Loucy (cell line): ENCODE measurements around the gene OIT3.

ENCODE experiments used
- H2AFZ ChIP-seq: fragments of 200-600 bp; sonication (generic); 2 replicates; pipeline ENCODE4 v1.6.0; 2016; ENCODE audit warnings: antibody characterized with exemption, mild to moderate bottlenecking, low read length, moderate library complexity
- H3F3A ChIP-seq: fragments of 200-600 bp; 2 replicates; pipeline ENCODE4 v1.6.0; 2016; ENCODE audit warnings: antibody characterized with exemption, low read depth, mild to moderate bottlenecking
- H3K27me3 ChIP-seq: fragments of 200-600 bp; sonication (generic); 2 replicates; pipeline ENCODE4 v1.6.1; 2014; ENCODE audit warnings: low read length, mild to moderate bottlenecking; ENCODE audit not compliant: insufficient read depth, poor library complexity, severe bottlenecking
- H3K36me3 ChIP-seq: fragments of 200-600 bp; sonication (generic); 2 replicates; pipeline ENCODE4 v1.6.1; 2016; ENCODE audit warnings: low read length; ENCODE audit not compliant: insufficient read depth
- H3K4me1 ChIP-seq: fragments of 200-600 bp; sonication (generic); 2 replicates; pipeline ENCODE4 v1.5.1; 2014; ENCODE audit warnings: low read length, mild to moderate bottlenecking; ENCODE audit not compliant: insufficient read depth, poor library complexity, severe bottlenecking
- H3K4me2 ChIP-seq: fragments of 200-600 bp; sonication (generic); 2 replicates; pipeline ENCODE4 v1.6.0; 2014; ENCODE audit warnings: antibody characterized with exemption, low read length, low read depth, mild to moderate bottlenecking; ENCODE audit not compliant: poor library complexity, severe bottlenecking
- H3K4me3 ChIP-seq: fragments of 200-600 bp; sonication (generic); 2 replicates; pipeline ENCODE4 v1.5.1; 2014; ENCODE audit warnings: low read length, mild to moderate bottlenecking, mixed read lengths; ENCODE audit not compliant: poor library complexity, severe bottlenecking
- H3K79me2 ChIP-seq: fragments of 200-600 bp; sonication (generic); 2 replicates; pipeline ENCODE4 v1.6.1; 2014; ENCODE audit warnings: low read length; ENCODE audit not compliant: insufficient read depth
- H3K9ac ChIP-seq: fragments of 200-600 bp; sonication (generic); 2 replicates; pipeline ENCODE4 v1.6.0; 2014; ENCODE audit warnings: mild to moderate bottlenecking, low read depth, low read length, moderate library complexity; ENCODE audit not compliant: poor library complexity, severe bottlenecking
- H3K9me2 ChIP-seq: fragments of 200-600 bp; sonication (generic); replicated peaks from 2 replicates; pipeline ENCODE4 v1.6.1; 2016; ENCODE audit warnings: low read depth, low read length, mixed read lengths
- H3K9me3 ChIP-seq: fragments of 200-600 bp; sonication (generic); 2 replicates; pipeline ENCODE4 v1.6.1; 2014; ENCODE audit warnings: mild to moderate bottlenecking, antibody characterized with exemption, low read length, low read depth; ENCODE audit not compliant: insufficient read depth
- H4K20me1 ChIP-seq: fragments of 200-600 bp; sonication (generic); 2 replicates; pipeline ENCODE4 v1.6.0; 2014; ENCODE audit warnings: antibody characterized with exemption, low read length, mild to moderate bottlenecking; ENCODE audit not compliant: insufficient read depth, poor library complexity, severe bottlenecking
- EZH2phosphoT487 ChIP-seq: fragments of 200-600 bp; IDR thresholded peaks from 2 replicates; pipeline ENCODE4 v1.6.1; 2018; ENCODE audit warnings: antibody characterized with exemption, mild to moderate bottlenecking, moderate library complexity, borderline replicate concordance
- TF ChIP-seq, protein P1 (sequence below): fragments of 200-600 bp; sonication (generic); conservative IDR thresholded peaks from 2 replicates; pipeline ENCODE4 v1.5.1; 2014; ENCODE audit warnings: mild to moderate bottlenecking, antibody characterized with exemption, low read length

OIT3 gene

GRCh38 chr10:72954230-72954595 lies 60.7 kb downstream of the OIT3 start:
- no peak overlapping the region for H3K4me3 ChIP-seq
- TF ChIP-seq, protein P1, sequence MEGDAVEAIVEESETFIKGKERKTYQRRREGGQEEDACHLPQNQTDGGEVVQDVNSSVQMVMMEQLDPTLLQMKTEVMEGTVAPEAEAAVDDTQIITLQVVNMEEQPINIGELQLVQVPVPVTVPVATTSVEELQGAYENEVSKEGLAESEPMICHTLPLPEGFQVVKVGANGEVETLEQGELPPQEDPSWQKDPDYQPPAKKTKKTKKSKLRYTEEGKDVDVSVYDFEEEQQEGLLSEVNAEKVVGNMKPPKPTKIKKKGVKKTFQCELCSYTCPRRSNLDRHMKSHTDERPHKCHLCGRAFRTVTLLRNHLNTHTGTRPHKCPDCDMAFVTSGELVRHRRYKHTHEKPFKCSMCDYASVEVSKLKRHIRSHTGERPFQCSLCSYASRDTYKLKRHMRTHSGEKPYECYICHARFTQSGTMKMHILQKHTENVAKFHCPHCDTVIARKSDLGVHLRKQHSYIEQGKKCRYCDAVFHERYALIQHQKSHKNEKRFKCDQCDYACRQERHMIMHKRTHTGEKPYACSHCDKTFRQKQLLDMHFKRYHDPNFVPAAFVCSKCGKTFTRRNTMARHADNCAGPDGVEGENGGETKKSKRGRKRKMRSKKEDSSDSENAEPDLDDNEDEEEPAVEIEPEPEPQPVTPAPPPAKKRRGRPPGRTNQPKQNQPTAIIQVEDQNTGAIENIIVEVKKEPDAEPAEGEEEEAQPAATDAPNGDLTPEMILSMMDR, result no peak
- TF ChIP-seq EZH2phosphoT487, result no peak
- no peaks in the 10 kb centered on the region for H4K20me1 ChIP-seq
- H2AFZ ChIP-seq, result no peak overlapping the region
- H3K4me1 ChIP-seq, result no peaks in the 10 kb centered on the region
- H3K79me2 ChIP-seq, result no peaks in the 10 kb centered on the region
- H3K27me3 ChIP-seq, result no peaks in the 10 kb centered on the region
- H3K9me2 ChIP-seq, result no peaks in the 10 kb centered on the region
- H3K9me3 ChIP-seq, result no peaks in the 10 kb centered on the region
- no peak overlapping the region for H3K4me2 ChIP-seq
- no peak overlapping the region for H3K9ac ChIP-seq
- no peaks in the 10 kb centered on the region for H3K36me3 ChIP-seq
- no peaks in the 10 kb centered on the region for H3F3A ChIP-seq

GRCh38 chr10:72954596-72955554 lies 61.3 kb downstream of the OIT3 start, which contains the start of gene PLA2G12B:
TSS of gene PLA2G12B (minus strand) at chr10:72954806. CDS start at chr10:72954685, 121 bp downstream.
- Histone ChIP-seq H2AFZ (no peak within 1 kb of the TSS), H3K4me3 (no peak within 1 kb of the TSS), H3F3A (no peaks in the 10 kb centered on the region), H3K27me3 (no peaks in the 10 kb centered on the region), H3K79me2 (no peaks in the 10 kb centered on the region), H3K9me2 (no peaks in the 10 kb centered on the region), H3K9ac (no peak within 1 kb of the TSS), H3K9me3 (no peaks in the 10 kb centered on the region), H3K4me1 (no peaks in the 10 kb centered on the region), H4K20me1 (no peaks in the 10 kb centered on the region), H3K4me2 (no peak within 1 kb of the TSS), H3K36me3 (no peaks in the 10 kb centered on the region)
- TF ChIP-seq EZH2phosphoT487, result no peak
- TF ChIP-seq, protein P1, result no peak

DNA sequence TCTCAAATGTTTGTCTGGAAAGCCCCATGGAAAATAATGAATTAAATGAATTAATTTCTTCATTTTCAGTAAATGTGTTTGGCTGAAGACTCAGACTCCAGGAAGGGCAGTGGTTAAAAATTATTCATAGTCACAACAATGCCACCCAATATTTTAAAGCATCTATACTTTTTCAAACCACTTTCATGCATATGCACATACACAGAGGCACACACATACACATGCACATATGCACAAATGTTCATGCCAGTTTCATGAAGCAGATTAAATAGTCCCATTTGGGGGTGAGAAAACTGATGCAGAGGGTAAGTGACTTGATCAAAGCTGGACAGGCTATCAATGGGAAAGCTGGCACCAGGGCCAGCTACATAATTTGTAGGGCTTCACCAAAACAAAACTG lies 62.5 kb downstream of the OIT3 start:
- TF ChIP-seq, protein P1, result no peak
- TF ChIP-seq EZH2phosphoT487, result no peak
- H3K9me2 ChIP-seq, result no peaks in the 10 kb centered on the region
- no peaks in the 10 kb centered on the region for H3K27me3 ChIP-seq
- H3F3A ChIP-seq, result no peaks in the 10 kb centered on the region
- H3K36me3 ChIP-seq, result no peaks in the 10 kb centered on the region
- H3K4me2 ChIP-seq, result no peak overlapping the region
- no peaks in the 10 kb centered on the region for H3K9me3 ChIP-seq
- H3K4me3 ChIP-seq, result no peak overlapping the region
- no peaks in the 10 kb centered on the region for H3K4me1 ChIP-seq
- H3K79me2 ChIP-seq, result no peaks in the 10 kb centered on the region
- no peak overlapping the region for H3K9ac ChIP-seq
- H2AFZ ChIP-seq, result no peak overlapping the region
- no peaks in the 10 kb centered on the region for H4K20me1 ChIP-seq
